GM12891 (cell line): ENCODE data around the gene DSCAM.

Experiments
- PAX5 ChIP-seq: IDR thresholded peaks from 2 replicates; pipeline ENCODE4 v1.6.1; 2011; ENCODE audit warnings: low read length, moderate library complexity, mild to moderate bottlenecking; ENCODE audit not compliant: insufficient read depth, severe bottlenecking
- POLR2A ChIP-seq: IDR thresholded peaks from 2 replicates; pipeline ENCODE4 v1.6.1; 2011; ENCODE audit warnings: low read depth, low read length, control low read depth
- POLR2AphosphoS5 ChIP-seq: IDR thresholded peaks from 2 replicates; pipeline ENCODE4 v1.6.1; 2011; ENCODE audit warnings: low read depth, low read length, control low read depth
- POU2F2 ChIP-seq: IDR thresholded peaks from 2 replicates; pipeline ENCODE4 v1.6.1; 2011; ENCODE audit warnings: low read depth, mild to moderate bottlenecking, control low read depth, low read length, moderate library complexity
- SPI1 ChIP-seq: IDR thresholded peaks from 2 replicates; pipeline ENCODE4 v1.6.1; 2011; ENCODE audit warnings: low read depth, low read length, control low read depth
- TAF1 ChIP-seq: IDR thresholded peaks from 2 replicates; pipeline ENCODE4 v1.6.1; 2011; ENCODE audit warnings: low read depth, low read length, control low read depth

DNA sequence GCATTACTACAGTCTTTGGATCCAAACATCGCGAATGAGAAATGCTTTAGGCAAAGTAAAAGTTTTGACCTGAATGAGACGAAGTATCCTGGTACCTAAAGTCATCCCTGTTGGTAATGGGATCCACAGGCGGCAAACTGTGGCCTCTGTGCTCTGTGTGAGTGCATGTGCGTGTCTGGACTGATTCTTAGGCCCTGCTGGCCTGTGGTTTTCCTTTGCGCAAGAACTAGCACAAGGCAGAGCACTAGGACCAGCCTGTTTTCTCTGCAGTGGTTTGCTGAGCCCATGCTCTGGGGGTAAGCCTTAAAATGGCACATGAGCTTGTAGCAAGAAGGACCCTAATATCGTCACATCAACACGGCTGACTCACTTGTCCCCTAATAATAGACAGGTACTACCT is 251.2 kb downstream of the DSCAM start:
- TF ChIP-seq SPI1, result no peak
- TF ChIP-seq POLR2A, result no peak
- TF ChIP-seq PAX5, result no peak
- no peak for TF ChIP-seq POLR2AphosphoS5
- TF ChIP-seq TAF1, result no peak
- TF ChIP-seq POU2F2, result no peak
